ENCODE results near the gene BMPR1A.
A peak's percentile ranks its signal among the peaks of the same experiment; 100 is the strongest.
"Not testable (repeated sequence)": the region's sequence is repeated elsewhere in the genome, so short reads cannot be mapped to it uniquely, and the experiment has no call there.

The BMPR1A gene

DNA sequence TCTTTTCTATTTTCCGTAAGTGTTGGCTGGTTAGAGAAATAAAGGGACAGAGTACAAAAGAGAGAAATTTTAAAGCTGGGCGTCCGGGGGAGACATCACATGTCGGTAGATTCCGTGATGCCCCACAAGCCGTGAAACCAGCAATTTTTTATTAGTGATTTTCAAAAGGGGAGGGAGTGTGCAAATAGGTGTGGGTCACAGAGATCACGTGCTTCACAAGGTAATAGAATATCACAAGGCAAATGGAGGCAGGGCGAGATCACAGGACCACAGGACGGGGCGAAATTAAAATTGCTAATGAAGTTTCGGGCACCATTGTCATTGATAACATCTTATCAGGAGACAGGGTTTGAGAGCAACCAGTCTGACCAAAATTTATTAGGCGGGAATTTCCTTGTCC, 97.2 kb downstream of the BMPR1A start:
- DNase-seq = not testable (repeated sequence)

DNA sequence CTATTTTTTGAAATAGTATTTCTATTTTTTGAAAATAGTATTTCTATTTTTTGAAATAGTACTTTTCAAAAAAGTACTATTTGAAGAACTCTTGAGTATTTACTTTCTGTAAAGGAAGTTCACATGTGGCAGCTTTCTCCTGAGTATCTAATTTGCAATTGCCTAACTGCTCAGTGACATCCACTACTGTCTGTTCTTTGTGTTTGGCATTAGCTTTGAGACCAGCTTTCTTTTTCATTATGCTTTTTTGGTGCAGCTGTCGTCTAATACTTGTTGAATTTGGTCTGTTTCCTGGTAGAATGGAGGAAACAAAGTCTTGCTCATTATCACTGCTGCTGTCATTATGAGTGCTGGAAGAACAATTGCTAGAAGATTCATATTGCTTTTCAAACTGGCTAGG, 99.1 kb downstream of the BMPR1A start:
- DNase-seq = no peak

- peak; percentile 90 for DNase-seq
These were observed 99.7 kb downstream of the BMPR1A start for GRCh38 chr10:86856156-86856555.

DNA sequence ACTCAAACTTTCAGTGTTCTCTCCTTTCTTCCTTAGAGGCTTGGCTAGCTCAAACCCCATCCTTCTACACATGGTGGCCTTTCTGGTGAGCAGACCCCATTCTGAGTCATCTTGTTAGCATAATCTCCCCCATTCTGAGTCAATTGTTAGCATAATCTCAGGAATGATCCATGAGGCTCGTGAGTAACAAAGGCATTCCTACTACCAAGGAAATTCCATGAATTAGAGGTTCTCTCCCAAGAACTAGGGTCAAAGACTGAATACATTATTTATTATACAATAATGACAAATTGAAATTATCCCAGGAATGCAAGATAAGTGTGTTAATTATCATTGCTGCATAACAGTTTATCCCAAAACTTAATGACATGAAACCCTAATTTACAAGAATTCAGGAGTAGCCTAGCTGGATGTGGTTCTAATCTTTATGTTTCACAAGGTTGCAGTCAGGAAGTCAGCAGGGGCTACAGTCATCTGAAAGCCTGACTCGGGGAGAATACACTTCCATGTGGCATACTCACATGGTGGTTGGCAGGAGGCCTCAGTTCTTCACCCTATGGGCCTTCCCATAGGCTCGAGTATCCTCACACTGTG, 100.8 kb downstream of the BMPR1A start:
- DNase-seq = no peak

DNA sequence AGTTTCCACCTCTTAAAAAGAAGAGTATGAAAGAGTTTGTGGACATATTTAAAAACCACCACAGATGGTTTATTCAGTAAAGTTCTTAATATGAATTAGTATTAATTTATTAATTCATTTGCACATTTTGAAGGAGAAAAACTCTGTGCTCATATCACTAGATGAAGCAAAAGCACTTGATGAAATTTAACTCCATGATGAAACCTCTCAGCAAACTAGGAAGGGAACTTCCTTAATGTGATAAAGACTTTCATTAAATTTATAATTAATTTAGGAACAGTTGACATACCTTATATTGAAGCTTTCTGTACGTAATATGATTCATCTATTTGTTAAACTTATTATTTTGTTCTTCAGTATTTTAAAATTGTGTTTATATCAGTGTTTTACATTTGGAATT, 101.6 kb downstream of the BMPR1A start:
- DNase-seq = no peak

DNA sequence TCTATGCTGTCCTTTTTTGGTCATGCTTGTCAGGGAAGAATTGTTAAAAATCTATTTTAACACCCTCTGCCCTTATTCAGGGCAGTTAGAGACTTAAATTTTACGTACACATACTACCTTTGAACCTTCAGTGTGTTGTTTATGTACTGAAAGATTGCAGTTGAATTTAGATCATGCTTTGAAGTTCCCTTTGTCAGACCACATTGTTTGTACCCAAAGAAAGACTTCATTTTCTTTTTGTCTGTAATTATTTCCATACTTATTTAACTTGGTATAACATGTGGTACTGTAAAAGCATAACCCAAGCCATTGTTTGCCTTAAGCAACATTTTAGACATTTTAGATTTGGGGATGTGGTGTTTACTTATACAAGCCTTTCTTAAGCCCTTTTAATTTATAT, 104.9 kb downstream of the BMPR1A start:
- DNase-seq = no peak

- DNase-seq = peak; percentile 59
These were observed 106.0 kb downstream of the BMPR1A start for GRCh38 chr10:86862373-86862772.

DNA sequence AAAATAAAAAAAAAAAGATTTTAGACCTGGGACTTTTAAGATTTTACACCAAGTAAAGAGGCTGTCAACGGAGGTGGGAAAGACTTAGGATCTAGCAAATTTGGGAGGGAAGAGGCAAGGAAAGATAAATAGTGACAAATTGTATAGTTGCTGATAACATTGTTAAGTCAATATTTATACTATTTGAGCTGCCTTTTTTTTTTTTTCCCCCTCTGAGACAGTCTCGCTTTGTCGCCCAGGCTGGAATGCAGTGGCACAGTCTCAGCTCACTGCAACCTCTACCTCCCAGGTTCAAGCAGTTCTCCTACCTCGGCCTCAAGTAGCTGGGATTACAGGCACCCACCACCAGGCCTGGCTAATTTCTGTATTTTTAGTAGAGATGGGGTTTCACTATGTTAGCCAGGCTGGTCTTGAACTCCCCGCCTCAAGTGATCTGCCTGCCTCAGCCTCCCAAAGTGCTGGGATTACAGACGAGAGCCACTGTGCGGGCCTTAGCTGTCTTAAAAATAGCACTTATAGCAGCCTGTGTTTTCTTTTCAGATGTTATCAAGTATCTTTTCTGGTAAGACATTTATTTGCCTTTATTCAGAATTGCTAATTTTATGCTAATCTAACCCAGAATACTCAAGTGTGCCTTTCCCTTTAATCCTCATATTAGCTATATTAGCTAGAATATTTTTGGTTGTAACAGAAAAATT, 106.5 kb downstream of the BMPR1A start:
- no peak for DNase-seq

- peak; percentile 82 for DNase-seq
These were observed 107.0 kb downstream of the BMPR1A start for GRCh38 chr10:86863484-86863842.

DNA sequence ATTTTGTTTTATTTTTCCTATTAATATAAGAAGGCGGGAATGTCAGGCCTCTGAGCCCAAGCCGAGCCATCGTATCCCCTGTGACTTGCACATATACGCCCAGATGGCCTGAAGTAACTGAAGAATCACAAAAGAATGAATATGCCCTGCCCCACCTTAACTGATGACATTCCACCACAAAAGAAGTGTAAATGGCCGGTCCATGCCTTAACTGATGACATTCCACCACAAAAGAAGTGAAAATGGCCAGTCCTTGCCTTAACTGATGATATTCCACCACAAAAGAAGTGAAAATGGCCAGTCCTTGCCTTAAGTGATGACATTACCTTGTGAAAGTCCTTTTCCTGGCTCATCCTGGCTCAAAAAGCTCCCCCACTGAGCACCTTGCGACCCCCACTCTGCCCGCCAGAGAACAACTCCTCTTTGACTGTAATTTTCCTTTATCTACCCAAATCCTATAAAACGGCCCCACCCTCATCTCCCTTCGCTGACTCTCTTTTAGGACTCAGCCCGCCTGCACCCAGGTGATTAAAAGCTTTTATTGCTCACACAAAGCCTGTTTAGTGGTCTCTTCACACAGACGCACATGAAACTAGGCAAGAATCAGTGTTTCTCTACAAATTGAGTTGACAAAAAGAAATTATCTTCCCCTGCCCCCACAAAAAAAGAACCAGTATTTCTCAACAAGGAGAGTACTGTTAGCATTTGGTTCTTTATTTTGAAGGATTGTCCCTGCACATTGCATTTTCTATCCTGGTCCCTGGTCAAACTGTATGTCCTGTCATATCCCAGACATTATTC, 108.8 kb downstream of the BMPR1A start:
- DNase-seq = peak; percentile 55

DNA sequence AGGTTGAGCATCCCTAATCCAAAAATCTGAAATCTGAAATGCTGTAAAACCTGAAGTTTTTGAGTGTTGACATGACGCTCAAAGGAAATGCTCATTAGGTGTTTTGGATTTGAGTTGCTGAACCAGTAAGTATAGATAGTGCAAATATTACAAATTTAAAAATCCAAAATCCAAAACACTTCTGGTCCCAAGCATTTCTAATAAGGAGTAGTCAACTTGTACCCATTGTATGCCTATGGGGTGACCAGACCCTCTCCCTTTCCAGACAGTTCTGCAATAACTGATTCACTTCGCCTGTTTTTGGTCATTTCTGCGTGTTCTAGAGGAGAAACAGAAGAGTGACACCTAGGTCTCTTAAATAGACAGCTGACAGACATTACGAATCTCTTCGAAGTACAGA, 110.7 kb downstream of the BMPR1A start:
- DNase-seq = no peak

DNA sequence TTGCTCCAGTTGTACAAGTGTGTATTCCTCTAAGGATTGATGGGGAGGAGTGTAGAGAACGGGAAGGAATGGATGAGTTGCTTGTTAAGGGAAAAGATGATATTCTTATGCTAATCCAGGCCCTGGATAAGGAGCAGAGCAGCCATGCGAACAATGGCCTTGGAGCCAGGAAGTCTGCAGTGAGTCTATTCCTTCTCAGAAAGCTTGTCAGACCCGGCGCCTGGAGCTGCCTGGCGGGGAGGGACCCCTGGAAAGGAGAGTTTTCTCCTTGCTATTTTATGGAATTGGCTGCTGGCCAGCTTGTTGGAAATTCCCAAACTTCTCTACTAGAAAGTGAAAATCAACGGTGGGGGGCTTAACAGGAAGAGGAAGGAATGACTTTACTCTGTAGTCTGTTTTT, 111.9 kb downstream of the BMPR1A start:
- DNase-seq = peak; percentile 95

- DNase-seq = no peak
These were observed 114.3 kb downstream of the BMPR1A start for GRCh38 chr10:86870679-86871078.

- DNase-seq = peak; percentile 85
These were observed 115.3 kb downstream of the BMPR1A start for GRCh38 chr10:86871563-86872183.

- DNase-seq = no peak
These were observed 116.3 kb downstream of the BMPR1A start for GRCh38 chr10:86872757-86873156.

- DNase-seq = no peak
These were observed 120.3 kb downstream of the BMPR1A start for GRCh38 chr10:86876748-86877147.

DNA sequence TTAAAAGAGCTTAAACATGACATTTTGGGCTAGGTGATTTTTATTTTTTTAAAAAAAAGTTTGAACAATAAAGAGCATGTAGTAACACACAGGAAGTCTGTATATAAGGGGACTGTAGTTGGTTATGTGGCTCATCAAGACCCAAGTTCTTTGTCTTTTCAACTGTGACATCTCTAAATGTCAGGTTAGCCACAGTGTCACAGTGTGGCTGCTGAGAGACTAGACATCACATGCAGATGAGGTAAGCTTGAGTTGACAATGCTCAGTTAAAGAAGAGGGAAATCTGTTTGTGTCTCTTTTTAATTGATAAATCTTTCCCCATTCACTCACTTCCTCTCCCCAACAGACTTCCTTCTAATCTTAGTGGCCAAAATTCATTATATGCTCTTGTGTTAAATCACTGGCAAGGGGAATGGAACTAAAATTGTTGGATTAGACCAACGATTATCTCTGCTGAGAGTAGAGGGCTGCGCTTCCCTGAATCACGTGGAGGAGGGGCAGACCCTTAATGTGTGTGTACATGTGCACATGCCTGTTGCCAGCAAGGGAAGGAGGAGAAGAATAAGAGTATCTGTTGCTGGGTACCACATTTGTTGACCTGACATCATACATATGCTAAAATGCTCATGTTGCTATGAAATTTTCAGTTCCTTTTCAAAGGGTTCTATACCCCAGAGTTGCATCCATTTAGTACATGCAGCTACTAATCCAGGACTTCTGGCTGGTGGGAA, 122.7 kb downstream of the BMPR1A start:
- DNase-seq = no peak

DNA sequence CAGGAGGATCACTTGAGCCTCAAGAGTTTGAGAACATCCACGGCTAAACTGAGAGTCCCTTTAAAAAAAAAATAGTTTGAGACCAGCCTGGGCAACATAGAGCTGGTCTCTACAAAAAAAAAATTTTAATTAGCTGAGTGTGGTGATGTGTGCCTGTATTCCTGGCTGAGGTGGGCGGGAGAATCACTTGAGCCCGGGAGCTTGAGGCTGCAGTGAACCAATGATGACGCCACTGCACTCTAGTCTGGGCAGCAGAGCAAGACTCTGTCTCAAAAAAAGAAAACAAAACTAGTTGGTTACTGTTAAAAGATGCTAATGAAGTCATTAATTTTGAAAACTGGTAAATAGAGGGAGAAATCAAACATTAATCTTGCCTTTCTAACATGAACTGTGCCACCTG, 124.6 kb downstream of the BMPR1A start:
- DNase-seq = no peak

- DNase-seq = no peak
These were observed 132.4 kb downstream of the BMPR1A start for GRCh38 chr10:86888585-86889381.

DNA sequence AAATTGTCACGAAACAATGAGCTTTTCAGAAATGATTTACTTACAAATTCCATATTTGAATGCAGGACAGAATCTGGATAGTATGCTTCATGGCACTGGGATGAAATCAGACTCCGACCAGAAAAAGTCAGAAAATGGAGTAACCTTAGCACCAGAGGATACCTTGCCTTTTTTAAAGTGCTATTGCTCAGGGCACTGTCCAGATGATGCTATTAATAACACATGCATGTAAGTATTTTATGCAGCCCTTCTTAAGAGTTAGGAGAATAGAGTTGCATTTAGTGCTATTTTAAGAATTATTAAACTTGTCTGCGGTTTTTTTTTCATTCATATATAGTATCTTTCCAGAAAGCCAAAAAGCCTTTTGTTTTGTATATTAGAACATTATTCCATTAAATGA, 133.6 kb downstream of the BMPR1A start:
- no peak for DNase-seq

- no peak for DNase-seq
These were observed 142.1 kb downstream of the BMPR1A start for GRCh38 chr10:86898511-86898910.

DNA sequence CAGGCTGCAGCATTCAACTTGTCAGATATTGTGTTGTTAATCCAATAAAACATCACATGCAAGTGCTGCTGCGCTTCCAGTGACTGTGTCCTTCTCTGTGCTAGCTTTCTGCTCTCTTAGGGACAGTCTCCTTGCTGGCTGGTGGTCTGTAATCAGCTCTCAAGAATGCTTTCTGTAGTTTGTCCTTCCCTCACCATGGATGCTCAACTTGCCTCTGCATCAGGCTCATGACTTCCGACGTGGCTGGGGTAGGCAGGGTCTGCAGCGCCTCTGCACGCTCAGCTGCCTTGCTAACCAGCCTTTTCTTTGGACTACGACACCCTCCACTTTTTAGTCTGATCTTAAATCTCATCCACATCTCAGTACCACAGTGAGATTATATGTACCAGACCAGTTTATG, 142.7 kb downstream of the BMPR1A start:
- DNase-seq = peak; percentile 67

Data from islet precursor cell (in vitro differentiated cells).